HG03432 (cell line): ENCODE results near the gene C16orf78.

ENCODE experiments used
- ATAC-seq: cut with Tn5 transposase; IDR thresholded peaks from one replicate; pipeline ENCODE4 v1.9.1; 2021; ENCODE audit warnings: mild to moderate bottlenecking, moderate library complexity; ENCODE audit not compliant: unreplicated experiment

Gene C16orf78

GRCh38 chr16:49373504-49373903 lies at the start of gene C16orf78:
TSS of gene C16orf78 (plus strand) at chr16:49373804. CDS start at chr16:49373940, 136 bp downstream.
- no peak for ATAC-seq

- ATAC-seq: no peak
Observed at GRCh38 chr16:49324703-49325102, 48.9 kb upstream of the C16orf78 start.

GRCh38 chr16:49327466-49327865 lies 46.1 kb upstream of the C16orf78 start:
- no peak for ATAC-seq

GRCh38 chr16:49328325-49328724 lies 45.3 kb upstream of the C16orf78 start:
- ATAC-seq: no peak

- ATAC-seq: no peak
Observed at GRCh38 chr16:49330562-49331201, 42.9 kb upstream of the C16orf78 start.

GRCh38 chr16:49332589-49333258 lies 40.9 kb upstream of the C16orf78 start:
- ATAC-seq: no peak

GRCh38 chr16:49333259-49333597 lies 40.4 kb upstream of the C16orf78 start:
- no peak for ATAC-seq

GRCh38 chr16:49335828-49336227 lies 37.8 kb upstream of the C16orf78 start:
- no peak for ATAC-seq

GRCh38 chr16:49336581-49336980 lies 37.0 kb upstream of the C16orf78 start:
- no peak for ATAC-seq

GRCh38 chr16:49337814-49338350 lies 35.7 kb upstream of the C16orf78 start:
- ATAC-seq: no peak

GRCh38 chr16:49338611-49339265 lies 34.9 kb upstream of the C16orf78 start:
- ATAC-seq: no peak

GRCh38 chr16:49340466-49340865 lies 33.1 kb upstream of the C16orf78 start:
- ATAC-seq: no peak

GRCh38 chr16:49341706-49342105 lies 31.9 kb upstream of the C16orf78 start:
- ATAC-seq: no peak

- ATAC-seq: no peak
Observed at GRCh38 chr16:49342336-49343265, 31.0 kb upstream of the C16orf78 start.

GRCh38 chr16:49343291-49343690 lies 30.3 kb upstream of the C16orf78 start:
- no peak for ATAC-seq

GRCh38 chr16:49344401-49344800 lies 29.2 kb upstream of the C16orf78 start:
- no peak for ATAC-seq

- ATAC-seq: no peak
Observed at GRCh38 chr16:49345829-49346228, 27.8 kb upstream of the C16orf78 start.

GRCh38 chr16:49346459-49346858 lies 27.1 kb upstream of the C16orf78 start:
- ATAC-seq: no peak

- no peak for ATAC-seq
Observed at GRCh38 chr16:49347476-49347875, 26.1 kb upstream of the C16orf78 start.

- ATAC-seq: no peak
Observed at GRCh38 chr16:49348408-49349176, 25.0 kb upstream of the C16orf78 start.
